HG03175 (cell line): Measurements from ENCODE around the gene DLX1.
"Not testable (repeated sequence)": the region's sequence is repeated elsewhere in the genome, so short reads cannot be mapped to it uniquely, and the experiment has no call there.

ENCODE experiments used
- ATAC-seq: cut with Tn5 transposase; IDR thresholded peaks from one replicate; pipeline ENCODE4 v1.9.1; 2021; ENCODE audit warnings: mild to moderate bottlenecking, moderate library complexity; ENCODE audit not compliant: unreplicated experiment

The DLX1 gene

DNA sequence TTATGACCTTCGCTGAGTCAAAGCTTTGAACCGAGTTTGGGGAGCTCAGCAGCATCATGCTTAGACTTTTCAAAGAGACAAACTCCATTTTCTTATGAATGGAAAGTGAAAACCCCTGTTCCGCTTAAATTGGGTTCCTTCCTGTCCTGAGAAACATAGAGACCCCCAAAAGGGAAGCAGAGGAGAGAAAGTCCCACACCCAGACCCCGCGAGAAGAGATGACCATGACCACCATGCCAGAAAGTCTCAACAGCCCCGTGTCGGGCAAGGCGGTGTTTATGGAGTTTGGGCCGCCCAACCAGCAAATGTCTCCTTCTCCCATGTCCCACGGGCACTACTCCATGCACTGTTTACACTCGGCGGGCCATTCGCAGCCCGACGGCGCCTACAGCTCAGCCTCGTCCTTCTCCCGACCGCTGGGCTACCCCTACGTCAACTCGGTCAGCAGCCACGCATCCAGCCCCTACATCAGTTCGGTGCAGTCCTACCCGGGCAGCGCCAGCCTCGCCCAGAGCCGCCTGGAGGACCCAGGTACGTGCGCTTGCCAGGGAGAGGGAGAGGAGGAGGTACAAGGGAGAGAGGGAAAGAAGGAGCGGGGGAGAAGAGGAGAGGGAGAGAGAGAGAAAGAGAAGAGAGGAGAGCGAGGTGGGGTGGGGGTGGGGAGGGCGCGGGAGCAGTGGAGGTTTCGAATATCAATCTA, at the start of gene DLX1:
Gene DLX1 (plus strand): TSS at position 48 of the 700 bp plus-strand sequence. CDS start 171 bp downstream, at position 219.
- ATAC-seq = peak; percentile 17

DNA sequence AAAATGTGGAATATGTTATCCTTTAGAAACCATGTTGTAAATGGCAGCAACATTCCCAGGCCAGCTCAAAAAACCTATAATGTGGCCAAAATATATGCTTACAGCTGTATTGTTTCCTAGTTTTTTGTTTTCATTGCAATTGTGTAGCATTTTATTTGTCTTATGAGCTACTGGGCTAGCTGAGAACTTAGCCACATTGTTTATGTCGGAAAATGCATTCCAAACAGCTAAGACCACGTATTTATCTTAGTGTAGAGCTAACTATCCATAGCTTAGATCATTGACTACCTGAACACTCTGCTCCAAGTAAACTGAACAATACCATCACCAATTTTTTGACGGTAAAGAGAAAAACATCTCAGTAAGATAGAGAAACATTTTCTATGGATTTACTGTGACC, 47.2 kb upstream of the DLX1 start:
- ATAC-seq = no peak

DNA sequence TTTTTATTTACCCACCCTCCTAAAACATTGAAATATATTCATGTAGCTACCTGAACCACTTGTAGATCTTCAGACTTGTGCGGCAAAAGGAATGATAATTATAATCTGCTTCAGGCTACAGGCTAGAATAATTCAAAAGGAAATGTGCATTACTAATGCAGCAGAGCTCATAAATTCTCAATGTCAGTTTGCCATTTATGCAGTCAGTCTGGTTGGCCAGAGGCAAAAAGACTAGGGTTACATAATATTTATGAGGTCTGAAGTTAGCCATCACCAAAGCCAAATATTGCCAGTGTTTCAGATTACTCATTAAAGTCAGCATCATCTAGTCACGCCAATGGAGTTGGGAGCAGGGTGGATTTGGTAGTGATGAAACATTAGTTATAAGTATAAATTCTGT, 46.7 kb upstream of the DLX1 start:
- ATAC-seq = no peak

DNA sequence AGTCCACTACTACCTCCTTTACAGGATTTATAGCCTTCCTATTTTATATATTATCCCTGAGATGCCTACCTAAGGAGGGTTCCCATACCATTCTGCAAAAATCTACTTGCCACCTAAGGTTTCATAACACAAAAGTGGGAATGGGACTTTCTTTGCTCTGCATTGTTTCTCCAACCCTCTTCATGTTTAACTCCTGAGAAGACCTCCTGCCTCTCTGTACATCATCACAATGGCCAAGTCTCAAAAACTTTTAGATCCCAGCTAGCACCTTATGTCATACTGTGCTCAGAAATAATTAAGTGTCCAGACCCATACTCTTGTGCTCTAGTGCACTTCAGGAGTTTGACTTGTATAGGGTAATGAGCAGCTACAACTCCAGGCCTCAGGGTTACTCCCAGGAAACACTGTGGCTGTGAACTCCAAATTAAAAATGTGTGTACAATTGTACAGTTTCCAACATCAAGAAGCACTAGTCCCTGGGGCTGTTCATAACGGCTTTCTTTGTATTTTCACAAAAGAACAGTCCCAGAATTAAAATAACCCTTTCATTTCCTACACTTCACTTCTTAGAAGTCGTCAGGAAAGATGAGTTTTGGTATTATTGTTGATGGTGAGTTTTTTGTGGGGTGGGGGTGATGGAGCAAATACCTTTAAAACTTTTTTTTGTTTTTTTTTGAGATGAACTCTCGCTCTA, 46.1 kb upstream of the DLX1 start:
- ATAC-seq = no peak

DNA sequence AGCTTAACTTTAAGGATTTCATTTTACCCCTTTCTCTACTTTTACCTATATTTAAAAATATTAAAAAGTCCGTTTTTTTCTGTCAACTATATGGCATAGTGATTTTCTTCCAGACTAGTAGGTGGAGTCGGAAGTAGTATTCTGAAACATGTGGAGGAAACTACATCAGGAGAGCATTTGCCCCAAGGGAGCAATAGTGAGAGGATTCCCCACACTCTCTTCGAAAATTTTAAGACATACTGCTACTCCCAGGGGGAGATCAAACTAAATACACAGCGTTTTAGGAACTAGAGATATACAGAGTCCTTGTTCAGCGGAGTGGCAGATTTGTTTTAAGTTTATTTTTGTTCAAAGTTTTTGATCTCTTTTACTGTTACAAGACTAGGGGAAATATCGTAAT, 45.0 kb upstream of the DLX1 start:
- no peak for ATAC-seq

DNA sequence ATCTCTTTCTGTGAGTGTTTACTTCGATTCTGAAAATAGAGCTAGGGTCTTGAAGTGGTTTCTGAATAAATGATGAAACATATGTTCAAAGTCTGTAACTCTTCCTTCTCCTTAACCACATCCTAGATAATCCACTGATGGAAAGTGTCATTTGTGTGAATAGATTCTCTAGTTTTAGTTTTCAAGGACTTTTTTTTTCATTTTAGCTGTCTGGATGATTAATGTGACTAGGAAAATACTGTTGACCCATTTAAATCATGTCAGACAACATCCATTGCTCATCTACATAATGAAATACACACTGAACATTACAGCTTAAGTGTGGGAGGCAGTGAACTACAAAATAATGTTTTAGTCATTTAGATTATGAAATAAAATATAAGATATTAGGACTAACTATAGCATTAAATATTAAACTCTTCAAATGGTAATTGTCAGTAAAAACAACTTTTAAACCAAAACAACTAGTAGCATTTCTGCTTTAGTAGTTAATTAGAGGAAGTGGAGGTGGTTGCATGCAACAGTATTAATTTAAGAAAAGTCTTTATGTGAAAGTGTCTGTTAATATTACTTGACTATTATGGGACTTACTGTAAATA, 39.1 kb upstream of the DLX1 start:
- ATAC-seq = no peak

DNA sequence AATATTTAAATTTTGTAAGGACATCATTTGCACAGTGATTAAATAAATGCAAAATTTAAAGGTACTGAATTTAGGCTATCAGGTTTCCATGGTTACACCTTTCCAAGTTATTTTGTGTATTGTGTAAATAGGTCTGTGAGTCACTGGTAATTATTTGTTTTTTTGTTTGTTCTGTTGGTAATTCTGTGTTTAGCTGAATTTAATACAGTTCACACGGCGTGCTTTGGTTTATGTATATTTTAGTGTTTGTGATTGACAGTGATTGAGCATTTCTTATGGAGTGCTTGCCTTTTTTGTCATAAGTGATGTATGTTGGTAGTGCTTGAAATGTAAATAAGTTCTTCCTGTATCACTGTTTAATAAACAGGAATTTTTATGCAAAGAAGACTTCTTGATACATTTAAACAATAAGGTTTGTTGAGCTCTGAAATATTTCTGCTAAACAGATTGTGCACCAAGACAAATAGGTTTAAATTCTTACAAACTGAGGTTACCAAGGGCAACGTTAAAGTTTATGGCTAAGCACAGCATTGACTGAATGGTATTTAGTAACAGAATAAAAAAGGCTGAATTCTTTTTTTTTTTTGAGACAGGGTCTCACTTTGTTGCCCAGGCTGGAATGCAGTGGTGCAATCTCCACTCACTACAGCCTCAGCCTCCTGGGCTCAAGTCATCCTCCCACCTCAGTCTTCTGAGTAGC, 38.3 kb upstream of the DLX1 start:
- no peak for ATAC-seq

DNA sequence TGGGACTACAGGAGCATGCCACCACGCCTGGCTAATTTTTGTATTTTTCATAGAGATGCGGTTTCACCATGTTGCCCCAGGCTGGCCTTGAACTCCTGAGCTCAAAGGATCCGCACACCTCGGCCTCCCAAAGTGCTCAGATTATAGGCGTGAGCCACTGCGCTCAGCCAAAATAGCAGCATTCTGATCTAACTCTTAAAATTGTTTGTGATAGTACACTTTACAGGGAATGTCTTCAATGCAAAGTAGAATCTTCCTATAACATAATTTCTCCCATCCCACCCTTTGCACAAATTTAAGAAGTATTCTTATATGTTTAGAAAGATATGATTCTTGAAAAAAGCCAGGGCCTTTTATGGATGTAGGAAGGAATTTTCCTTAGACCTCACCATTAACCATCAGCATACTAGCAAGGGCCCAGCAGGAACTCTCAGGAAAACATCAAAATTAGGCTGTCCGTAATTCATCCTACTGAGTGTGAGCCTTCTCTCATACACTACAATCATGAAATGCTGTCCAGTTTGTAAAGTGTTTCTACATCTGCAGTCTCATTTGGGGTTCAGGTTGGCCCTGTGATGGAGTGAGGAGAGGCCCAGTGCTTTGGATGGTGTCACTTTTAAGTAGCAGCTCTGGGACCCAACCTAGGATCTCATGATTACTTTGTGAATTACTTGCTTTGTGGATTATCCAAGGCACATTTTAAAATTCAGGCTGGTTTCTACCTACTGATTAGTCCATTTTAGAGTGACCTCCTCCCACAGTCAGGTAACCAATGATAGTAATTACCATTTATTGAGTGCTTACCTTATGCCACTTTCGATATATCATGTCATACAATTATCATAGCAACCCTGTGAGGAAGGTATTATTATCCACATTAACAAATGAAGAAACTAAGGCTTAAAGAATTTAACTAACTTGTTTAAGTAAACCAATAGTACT, 37.5 kb upstream of the DLX1 start:
- ATAC-seq = no peak

DNA sequence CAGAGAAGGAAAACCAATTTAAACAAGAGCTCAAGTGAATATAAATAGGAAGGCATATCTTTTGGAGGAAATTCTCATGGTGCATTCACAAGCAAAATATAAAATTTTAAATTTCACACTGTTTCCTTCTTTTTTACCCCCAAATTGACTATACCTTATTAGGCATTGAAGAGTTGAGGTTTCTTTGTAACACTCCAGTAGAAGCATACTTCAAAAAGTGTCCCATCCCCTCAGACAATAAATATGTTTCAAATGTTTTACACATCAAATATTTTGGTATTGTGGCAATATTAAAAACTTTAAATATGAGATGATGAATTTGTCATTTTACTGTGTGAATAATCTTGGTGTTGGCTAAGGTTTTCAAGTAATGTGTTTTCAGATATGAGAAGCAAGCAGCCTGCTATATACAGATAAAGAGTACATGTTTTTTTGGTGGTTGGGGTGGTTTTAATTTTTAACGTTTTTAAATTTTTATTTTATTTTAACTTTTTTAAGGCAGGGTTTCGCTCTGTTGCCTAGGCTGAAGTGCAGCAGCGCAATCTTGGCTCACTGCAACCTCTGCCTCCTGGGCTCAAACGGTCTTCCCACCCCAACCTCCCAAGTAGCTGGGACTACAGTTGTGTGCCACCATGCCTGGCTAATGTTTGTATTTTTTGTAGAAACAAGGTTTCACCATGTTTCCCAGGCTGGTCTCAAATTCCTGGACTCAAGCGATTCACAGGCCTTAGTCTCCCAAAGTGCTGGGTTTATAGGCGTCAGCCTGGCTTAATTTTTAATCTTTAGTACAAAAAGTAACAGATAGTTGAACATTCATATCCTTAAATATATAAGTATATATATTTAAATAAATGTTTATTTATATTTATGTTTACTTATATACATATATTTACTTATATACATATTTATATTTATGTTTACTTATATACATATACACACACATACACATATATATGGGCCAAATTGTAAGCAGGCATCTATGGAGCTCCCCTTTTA, 36.5 kb upstream of the DLX1 start:
- no peak for ATAC-seq

DNA sequence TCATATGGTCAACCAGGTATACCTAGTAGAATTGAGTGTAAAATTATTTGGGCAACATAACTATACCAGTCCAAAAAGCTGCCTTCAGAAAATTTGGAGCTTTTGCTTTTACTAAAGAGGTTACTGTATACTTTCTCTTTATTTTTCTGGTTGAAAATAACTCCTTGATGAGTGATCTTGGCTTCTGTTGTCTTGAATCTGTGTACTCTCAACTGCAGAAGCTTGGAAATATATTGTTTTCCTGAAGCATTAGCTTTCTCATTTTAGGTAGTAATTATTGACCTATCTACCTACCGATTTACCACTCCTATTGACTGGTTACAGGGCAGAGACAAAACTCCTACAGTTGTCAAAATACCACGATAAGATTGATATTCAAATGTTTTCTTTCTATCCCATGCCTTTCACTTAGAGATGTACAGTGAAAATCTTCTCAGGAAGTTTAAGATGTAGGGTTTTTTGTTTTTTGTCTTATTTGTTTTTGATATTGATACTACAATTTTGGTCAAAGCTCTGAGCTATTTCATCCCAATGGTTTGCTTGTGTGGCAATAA, 35.7 kb upstream of the DLX1 start:
- no peak for ATAC-seq

DNA sequence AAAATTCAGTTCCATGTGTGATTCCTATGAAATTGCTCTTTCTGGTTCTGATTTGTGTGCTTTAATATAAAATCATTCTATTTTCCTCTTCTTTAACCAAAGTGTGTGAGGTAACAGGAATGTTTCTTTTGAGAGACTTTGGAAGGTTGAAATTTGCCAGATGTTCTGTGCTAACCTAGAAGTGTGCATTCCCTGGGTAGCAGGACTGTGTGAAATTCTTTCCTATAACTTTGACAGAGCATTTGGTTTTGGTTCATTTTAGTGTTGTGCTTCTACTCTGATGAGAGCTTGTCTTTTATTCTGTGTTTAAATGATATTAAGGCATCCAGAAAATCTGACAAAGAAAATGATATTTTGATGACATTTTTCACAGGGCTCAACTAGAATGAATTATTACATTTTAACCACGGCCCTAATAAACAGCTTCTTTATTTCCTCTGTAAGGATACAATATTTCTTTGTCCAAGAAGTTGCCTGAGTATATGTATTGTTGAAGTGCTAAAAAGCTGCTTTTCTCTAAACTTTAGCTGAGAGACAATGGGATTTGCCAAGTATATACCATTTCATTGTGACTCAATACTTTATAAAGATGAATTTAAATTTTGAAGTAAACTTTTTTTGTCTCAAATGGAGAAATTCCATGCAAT, 34.7 kb upstream of the DLX1 start:
- ATAC-seq = no peak

DNA sequence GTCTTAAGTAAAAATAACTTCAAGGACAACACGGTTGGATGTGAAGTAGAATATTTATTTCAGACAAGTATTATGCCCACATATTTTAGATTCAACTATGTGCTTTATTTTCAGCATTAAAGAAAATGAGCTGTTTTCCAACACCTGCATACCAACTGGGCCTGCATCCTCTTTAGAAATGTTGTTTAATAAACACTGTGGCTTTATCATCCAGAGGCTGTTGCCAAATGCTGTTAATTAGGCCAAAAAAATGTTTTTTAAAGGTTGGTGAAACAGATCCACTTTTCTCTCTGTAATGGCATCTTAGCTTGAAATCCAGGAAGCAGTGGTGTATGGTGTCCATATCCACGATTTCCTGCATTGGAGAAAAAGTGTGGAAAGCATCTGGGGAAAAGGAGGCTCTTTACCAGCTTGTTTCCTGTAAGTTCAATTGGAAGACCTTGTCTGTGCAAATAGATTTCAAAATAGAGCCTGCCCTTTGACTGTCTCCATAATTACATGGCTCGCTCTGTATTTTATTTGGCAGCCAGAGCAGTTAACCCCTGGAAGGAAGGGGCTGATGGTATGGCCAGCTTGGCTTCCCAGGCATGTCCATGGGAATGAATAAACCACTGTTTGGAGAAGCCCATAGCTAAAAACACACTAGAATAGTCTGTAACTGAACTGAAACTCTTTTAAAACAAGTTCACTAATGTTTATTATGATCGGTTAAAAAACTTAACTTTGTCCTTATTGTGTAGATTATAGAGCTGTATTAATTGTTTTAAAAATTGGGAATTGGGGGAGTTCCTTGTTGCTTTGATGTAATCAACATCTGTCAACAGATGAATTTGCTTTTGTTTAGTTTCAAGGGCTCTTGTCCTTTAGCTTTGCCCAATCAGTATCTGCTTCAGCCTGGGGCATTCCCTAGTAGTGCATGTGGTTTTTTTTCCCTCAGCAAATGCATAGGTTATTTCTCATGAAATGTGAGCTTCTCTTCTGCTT, 33.0 kb upstream of the DLX1 start:
- no peak for ATAC-seq

DNA sequence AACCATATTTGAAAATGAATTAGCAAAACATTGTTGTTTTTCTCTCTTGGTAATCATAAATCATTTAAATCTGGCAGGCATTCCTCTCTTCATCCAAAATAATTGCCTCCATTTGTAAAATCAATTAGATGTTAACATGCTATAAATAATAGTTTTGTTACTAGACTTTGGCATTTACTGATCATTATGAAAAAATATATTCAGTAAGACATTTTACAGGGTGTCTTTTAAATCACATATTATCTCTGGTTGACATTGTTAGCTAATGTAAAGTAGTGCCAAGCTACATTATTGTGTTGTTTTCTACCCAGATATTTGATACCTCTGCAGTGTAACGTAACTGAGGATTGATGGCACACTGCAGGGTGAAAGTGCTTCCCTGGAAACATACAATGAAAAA, 31.8 kb upstream of the DLX1 start:
- no peak for ATAC-seq

DNA sequence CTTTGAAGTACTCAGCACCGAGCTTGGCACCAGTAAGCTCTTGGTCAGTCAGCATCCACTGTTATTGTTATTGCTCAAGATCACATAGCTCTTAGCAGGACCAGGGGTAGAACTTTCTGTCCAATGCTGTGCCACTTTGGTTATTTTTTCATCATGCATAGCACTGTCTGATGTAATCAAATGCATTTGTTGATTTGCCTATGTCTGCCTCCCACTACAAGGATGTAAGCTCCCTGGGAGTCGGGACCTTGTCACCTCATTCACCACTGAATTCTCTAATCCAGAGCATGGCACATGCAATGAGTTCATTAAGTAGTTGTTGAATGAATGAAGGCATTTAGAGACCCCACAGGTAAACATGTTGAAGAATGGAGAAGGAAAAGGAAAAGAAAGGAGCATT, 29.0 kb upstream of the DLX1 start:
- no peak for ATAC-seq

DNA sequence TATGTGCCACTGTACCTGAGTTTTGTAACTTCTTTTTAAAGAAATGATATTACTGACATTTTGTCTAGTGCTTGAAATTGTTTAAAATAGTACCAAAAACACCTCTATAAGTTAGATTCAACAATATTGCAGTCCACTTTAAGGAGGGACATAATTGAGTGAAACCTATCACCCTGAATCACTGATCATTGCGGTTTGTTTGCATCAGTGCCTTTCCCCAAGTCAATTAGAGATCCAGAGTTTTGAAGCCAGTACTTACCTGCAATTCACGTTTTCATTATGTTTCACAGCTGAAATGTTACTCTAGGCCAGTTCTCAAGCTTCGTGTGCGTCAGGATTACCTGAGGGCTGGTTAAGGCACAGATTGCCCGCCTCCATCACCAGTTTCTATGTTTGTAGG, 26.6 kb upstream of the DLX1 start:
- ATAC-seq = no peak

DNA sequence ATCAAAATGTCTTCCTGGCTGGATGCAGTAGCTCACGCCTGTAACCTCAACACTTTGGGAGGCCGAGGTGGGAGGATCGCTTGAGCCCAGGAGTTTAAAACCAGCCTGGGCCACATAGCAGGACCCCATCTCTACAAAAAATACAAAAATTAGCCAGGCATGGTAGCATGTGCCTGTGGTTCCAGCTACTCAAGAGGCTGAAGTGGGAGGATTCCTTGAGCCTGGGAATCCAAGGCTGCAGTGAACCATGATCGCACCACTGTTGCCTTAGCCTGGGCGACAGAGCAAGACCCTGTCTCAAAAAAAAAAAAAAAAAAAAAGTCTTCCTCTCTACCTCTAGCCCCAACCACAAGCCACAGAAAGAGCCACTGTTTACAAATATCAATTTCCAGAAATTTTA, 25.2 kb upstream of the DLX1 start:
- not testable (repeated sequence) for ATAC-seq

DNA sequence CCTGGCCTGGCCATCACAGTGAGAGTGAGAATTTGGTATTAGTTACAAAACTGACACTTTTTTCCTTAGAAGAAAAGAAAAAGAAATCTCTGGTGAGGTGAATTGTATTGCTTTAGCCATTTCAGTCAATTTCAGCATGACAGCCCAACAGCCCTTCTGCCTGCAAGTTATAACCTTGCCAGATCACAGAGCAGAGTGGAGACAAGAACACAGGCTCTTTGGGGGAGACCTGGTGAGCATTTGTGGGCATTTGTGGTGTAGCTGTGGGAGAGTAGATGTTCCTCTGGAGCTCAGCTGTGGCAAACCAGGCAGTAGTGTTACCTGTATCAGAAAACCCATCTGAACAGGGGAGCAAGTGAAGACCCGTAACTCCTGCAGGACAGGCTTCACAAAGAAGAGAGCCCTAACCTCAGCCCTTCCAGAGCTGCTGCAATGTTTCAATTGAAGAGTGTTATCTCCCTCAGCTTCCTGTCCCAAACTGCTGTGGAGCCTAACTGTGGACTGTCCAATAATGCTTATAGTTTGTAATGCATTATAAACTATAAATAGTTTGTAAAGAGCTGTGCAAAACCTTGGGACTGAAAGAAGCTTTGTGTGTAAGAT, 22.8 kb upstream of the DLX1 start:
- ATAC-seq = no peak
